ENCODE measurements around the gene TRIM39. TPM values are rescaled to one million over a fixed set of nuclear protein-coding genes. Genes with fewer than 3 reads are reported as not detected.

The TRIM39 gene
- polyA plus RNA-seq, 1 donor from 2014 or later: 9.2 TPM

DNA sequence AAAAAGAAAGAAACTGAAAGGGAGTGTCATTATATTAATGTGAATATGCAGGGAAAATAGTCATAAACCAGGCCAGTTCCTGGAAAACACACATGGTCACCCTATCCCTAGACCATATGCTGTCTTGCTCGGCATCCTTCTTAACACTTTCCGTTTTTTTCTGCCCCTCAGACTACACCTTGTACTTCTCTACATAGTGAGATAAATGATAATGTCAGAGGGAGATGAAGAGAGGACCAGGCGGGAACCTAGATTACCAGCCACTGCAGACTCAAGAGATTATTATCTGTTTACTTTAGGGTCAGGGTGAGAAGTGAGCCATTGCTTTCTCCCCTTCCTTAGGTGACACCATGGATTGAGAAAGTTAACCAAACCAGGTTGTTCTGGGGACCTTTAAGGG lies 14.5 kb downstream of the TRIM39 start:
- Histone ChIP-seq H3K27ac (ENCODE audit: low read length) (no peak overlapping the region), H3K79me2 (replicated peaks; ENCODE audit: insufficient read depth, low read length) (no peaks in the 10 kb centered on the region), H3K4me3 (ENCODE audit: low read length) (no peak overlapping the region), H3K4me2 (ENCODE audit: low read length) (no peak overlapping the region), H3K9ac (ENCODE audit: low read length) (no peak overlapping the region), H2AFZ (ENCODE audit: low read depth, low read length) (no peak overlapping the region), H4K20me1 (ENCODE audit: insufficient read depth) (no peaks in the 10 kb centered on the region), H3F3A (ENCODE audit: insufficient read depth, low read length, poor library complexity, severe bottlenecking) (no peaks in the 10 kb centered on the region), H3K27me3 (ENCODE audit: insufficient read depth, low read depth, low read length) (no peaks in the 10 kb centered on the region), H3K36me3 (ENCODE audit: insufficient read depth, low read length) (no peaks in the 10 kb centered on the region), H3K9me2 (ENCODE audit: insufficient read depth, low read length) (no peaks in the 10 kb centered on the region), H3K9me3 (ENCODE audit: low read length) (no peaks in the 10 kb centered on the region)
- TF ChIP-seq POLR2AphosphoS5 (IDR thresholded peaks at IDR 0.05): no peak
- no peak for TF ChIP-seq SMC3 (conservative IDR thresholded peaks at IDR 0.05; ENCODE audit: poor library complexity)
- TF ChIP-seq RAD21 (conservative IDR thresholded peaks at IDR 0.05): no peak

DNA sequence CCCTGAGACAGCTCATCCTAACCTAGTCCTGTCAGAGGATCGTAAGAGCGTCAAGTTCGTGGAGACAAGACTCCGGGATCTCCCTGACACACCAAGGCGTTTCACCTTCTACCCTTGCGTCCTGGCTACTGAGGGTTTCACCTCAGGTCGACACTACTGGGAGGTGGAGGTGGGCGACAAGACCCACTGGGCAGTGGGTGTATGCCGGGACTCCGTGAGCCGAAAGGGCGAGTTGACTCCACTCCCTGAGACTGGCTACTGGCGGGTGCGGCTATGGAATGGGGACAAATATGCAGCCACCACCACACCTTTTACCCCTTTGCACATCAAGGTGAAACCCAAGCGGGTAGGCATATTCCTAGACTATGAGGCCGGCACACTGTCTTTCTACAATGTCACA lies 15.0 kb downstream of the TRIM39 start:
- H2AFZ ChIP-seq (ENCODE audit: low read depth, low read length): no peak overlapping the region
- no peaks in the 10 kb centered on the region for H3K36me3 ChIP-seq (ENCODE audit: insufficient read depth, low read length)
- H3K27ac ChIP-seq (ENCODE audit: low read length): no peak overlapping the region
- no peaks in the 10 kb centered on the region for H4K20me1 ChIP-seq (ENCODE audit: insufficient read depth)
- H3K79me2 ChIP-seq (replicated peaks; ENCODE audit: insufficient read depth, low read length): no peaks in the 10 kb centered on the region
- no peaks in the 10 kb centered on the region for H3K9me2 ChIP-seq (ENCODE audit: insufficient read depth, low read length)
- no peak overlapping the region for H3K4me3 ChIP-seq (ENCODE audit: low read length)
- no peak overlapping the region for H3K9ac ChIP-seq (ENCODE audit: low read length)
- TF ChIP-seq CTCF (IDR thresholded peaks at IDR 0.05; ENCODE audit: poor library complexity, severe bottlenecking) (no peak), RAD21 (conservative IDR thresholded peaks at IDR 0.05) (no peak), EZH2 (IDR thresholded peaks at IDR 0.05; ENCODE audit: borderline replicate concordance, insufficient read depth, low read length, poor library complexity, severe bottlenecking) (no peak), SMC3 (conservative IDR thresholded peaks at IDR 0.05; ENCODE audit: poor library complexity) (no peak), EP300 (conservative IDR thresholded peaks at IDR 0.05; ENCODE audit: poor library complexity, severe bottlenecking) (no peak), TAF1 (IDR thresholded peaks at IDR 0.05; ENCODE audit: low read depth) (no peak), MXI1 (conservative IDR thresholded peaks at IDR 0.05; ENCODE audit: poor library complexity, severe bottlenecking) (no peak)
- TF ChIP-seq, protein P1, sequence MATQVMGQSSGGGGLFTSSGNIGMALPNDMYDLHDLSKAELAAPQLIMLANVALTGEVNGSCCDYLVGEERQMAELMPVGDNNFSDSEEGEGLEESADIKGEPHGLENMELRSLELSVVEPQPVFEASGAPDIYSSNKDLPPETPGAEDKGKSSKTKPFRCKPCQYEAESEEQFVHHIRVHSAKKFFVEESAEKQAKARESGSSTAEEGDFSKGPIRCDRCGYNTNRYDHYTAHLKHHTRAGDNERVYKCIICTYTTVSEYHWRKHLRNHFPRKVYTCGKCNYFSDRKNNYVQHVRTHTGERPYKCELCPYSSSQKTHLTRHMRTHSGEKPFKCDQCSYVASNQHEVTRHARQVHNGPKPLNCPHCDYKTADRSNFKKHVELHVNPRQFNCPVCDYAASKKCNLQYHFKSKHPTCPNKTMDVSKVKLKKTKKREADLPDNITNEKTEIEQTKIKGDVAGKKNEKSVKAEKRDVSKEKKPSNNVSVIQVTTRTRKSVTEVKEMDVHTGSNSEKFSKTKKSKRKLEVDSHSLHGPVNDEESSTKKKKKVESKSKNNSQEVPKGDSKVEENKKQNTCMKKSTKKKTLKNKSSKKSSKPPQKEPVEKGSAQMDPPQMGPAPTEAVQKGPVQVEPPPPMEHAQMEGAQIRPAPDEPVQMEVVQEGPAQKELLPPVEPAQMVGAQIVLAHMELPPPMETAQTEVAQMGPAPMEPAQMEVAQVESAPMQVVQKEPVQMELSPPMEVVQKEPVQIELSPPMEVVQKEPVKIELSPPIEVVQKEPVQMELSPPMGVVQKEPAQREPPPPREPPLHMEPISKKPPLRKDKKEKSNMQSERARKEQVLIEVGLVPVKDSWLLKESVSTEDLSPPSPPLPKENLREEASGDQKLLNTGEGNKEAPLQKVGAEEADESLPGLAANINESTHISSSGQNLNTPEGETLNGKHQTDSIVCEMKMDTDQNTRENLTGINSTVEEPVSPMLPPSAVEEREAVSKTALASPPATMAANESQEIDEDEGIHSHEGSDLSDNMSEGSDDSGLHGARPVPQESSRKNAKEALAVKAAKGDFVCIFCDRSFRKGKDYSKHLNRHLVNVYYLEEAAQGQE (IDR thresholded peaks at IDR 0.05; ENCODE audit: borderline replicate concordance): no peak
- H3K27me3 ChIP-seq (ENCODE audit: insufficient read depth, low read depth, low read length): no peaks in the 10 kb centered on the region
- H3F3A ChIP-seq (ENCODE audit: insufficient read depth, low read length, poor library complexity, severe bottlenecking): no peaks in the 10 kb centered on the region
- H3K9me3 ChIP-seq (ENCODE audit: low read length): no peaks in the 10 kb centered on the region
- no peak overlapping the region for H3K4me2 ChIP-seq (ENCODE audit: low read length)
